HFFc6 (cell line): ENCODE measurements around the gene CALHM3. TPM values are rescaled to one million over a fixed set of nuclear protein-coding genes. Genes with fewer than 3 reads are reported as not detected.
"Not testable (repeated sequence)": the region's sequence is repeated elsewhere in the genome, so short reads cannot be mapped to it uniquely, and the experiment has no call there.

Experiments
- DNase-seq: peaks from one replicate; pipeline ENCODE4 v3.0.0-alpha.2; 2018
- H3K27ac Mint-ChIP-seq: 2 replicates; pipeline ENCODE4 v1.8.0; 2020; ENCODE audit warnings: mild to moderate bottlenecking, mixed read lengths
- H3K27me3 Mint-ChIP-seq: 2 replicates; pipeline ENCODE4 v1.8.0; 2021; ENCODE audit warnings: mild to moderate bottlenecking, moderate library complexity, mixed read lengths; ENCODE audit not compliant: insufficient read depth
- H3K36me3 Mint-ChIP-seq: 2 replicates; pipeline ENCODE4 v1.8.0; 2021; ENCODE audit warnings: low read depth, mixed read lengths
- H3K4me1 Mint-ChIP-seq: 2 replicates; pipeline ENCODE4 v1.8.0; 2020; ENCODE audit warnings: low read depth, mixed read lengths
- H3K4me3 Mint-ChIP-seq: 2 replicates; pipeline ENCODE4 v1.8.0; 2020; ENCODE audit warnings: mild to moderate bottlenecking, moderate library complexity, mixed read lengths
- H3K9me3 Mint-ChIP-seq: 2 replicates; pipeline ENCODE4 v1.8.0; 2020; ENCODE audit warnings: mild to moderate bottlenecking, mixed read lengths
- total RNA-seq, 6 experiments: library from RNA; stranded (reverse); fragmentation: NEBNext Ultra II Directional; extraction: Animal tissue kit (Norgen Biotek cat#: 25700); gene quantifications; 2 replicates in 1 of 6; 3 replicates in 5 of 6; pipeline ENCODE4 v1.2.3, GENCODE V29; 2021
- TF ChIP-seq, protein P1 (sequence below): fragments of 200-600 bp; sonication (generic); IDR thresholded peaks from 2 replicates; pipeline ENCODE4 v1.5.0; 2021; ENCODE audit warnings: antibody characterized with exemption, mild to moderate bottlenecking

The CALHM3 gene
- total RNA-seq, 6 experiments from 2014 or later, result 0.09 TPM; not detected in 5

- H3K27ac Mint-ChIP-seq, result peak overlapping the region; percentile 71
- TF ChIP-seq, protein P1, sequence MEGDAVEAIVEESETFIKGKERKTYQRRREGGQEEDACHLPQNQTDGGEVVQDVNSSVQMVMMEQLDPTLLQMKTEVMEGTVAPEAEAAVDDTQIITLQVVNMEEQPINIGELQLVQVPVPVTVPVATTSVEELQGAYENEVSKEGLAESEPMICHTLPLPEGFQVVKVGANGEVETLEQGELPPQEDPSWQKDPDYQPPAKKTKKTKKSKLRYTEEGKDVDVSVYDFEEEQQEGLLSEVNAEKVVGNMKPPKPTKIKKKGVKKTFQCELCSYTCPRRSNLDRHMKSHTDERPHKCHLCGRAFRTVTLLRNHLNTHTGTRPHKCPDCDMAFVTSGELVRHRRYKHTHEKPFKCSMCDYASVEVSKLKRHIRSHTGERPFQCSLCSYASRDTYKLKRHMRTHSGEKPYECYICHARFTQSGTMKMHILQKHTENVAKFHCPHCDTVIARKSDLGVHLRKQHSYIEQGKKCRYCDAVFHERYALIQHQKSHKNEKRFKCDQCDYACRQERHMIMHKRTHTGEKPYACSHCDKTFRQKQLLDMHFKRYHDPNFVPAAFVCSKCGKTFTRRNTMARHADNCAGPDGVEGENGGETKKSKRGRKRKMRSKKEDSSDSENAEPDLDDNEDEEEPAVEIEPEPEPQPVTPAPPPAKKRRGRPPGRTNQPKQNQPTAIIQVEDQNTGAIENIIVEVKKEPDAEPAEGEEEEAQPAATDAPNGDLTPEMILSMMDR, result no peak
- H3K4me3 Mint-ChIP-seq, result peak overlapping the region; percentile 74
- peaks cover 33% of the 10 kb centered on the region for H3K4me1 Mint-ChIP-seq
- H3K9me3 Mint-ChIP-seq, result no peaks in the 10 kb centered on the region
- no peaks in the 10 kb centered on the region for H3K36me3 Mint-ChIP-seq
- H3K27me3 Mint-ChIP-seq, result peaks cover 33% of the 10 kb centered on the region
- no peak for DNase-seq
Observed at GRCh38 chr10:103492655-103493261, 13.7 kb upstream of the CALHM3 start.

GRCh38 chr10:103491729-103492364 is 12.8 kb upstream of the CALHM3 start:
- Mint-ChIP-seq H3K27ac (peak overlapping the region; percentile 71), H3K4me3 (peak overlapping the region; percentile 50), H3K9me3 (no peaks in the 10 kb centered on the region), H3K4me1 (peaks cover 33% of the 10 kb centered on the region), H3K27me3 (peaks cover 24% of the 10 kb centered on the region), H3K36me3 (no peaks in the 10 kb centered on the region)
- TF ChIP-seq, protein P1, result no peak
- peak; percentile 95 for DNase-seq

- Mint-ChIP-seq H3K9me3 (no peaks in the 10 kb centered on the region), H3K4me3 (no peak overlapping the region), H3K4me1 (peaks cover 38% of the 10 kb centered on the region), H3K27me3 (peaks cover 22% of the 10 kb centered on the region), H3K36me3 (no peaks in the 10 kb centered on the region), H3K27ac (no peak overlapping the region; the same call in 1 of the 2 replicates)
- DNase-seq, result no peak
- TF ChIP-seq, protein P1, result no peak
Observed at GRCh38 chr10:103490986-103491314, 11.9 kb upstream of the CALHM3 start.

- no peak for DNase-seq
- Mint-ChIP-seq H3K27ac (no peak overlapping the region), H3K27me3 (peaks cover 3% of the 10 kb centered on the region), H3K4me3 (no peak overlapping the region), H3K36me3 (no peaks in the 10 kb centered on the region), H3K9me3 (no peaks in the 10 kb centered on the region), H3K4me1 (peaks cover 33% of the 10 kb centered on the region)
- TF ChIP-seq, protein P1, result no peak
Observed at GRCh38 chr10:103487410-103487708, 8.3 kb upstream of the CALHM3 start.

DNA sequence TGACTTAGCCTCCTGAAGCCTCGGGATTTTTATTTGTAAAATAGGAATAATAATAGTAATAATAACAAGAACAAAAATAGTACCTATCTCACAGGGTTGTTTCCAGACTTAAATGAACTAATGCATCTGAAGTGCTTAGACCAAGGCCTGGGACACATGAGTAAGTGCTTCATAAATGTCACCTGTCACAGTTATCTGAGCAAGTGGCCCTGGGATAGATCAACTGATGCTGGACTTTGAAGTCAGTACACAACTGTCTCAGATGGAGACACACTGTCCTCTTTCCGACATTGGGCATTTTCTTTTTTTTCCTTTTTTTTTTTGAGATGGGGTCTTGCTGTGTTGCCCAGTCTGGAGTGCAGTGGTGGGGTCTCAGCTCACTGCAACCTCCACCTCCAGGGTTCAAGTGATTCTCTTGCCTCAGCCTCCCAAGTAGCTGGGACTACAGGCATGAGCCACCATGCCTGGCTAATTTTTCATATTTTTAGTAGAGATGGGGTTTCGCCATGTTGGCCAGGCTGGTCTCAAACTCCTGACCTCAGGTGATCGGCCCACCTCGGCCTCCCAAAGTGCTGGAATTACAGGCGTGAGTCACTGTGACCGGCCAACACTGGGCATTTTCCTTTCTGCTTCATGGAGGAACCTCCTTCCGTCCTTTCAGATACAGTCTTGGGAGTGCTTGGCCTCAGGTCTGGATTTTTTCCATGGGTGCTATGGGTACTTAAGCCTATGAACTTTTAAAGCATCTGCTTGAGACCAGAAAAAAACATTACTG is 7.8 kb upstream of the CALHM3 start:
- not testable (repeated sequence) for H3K36me3 Mint-ChIP-seq

DNA sequence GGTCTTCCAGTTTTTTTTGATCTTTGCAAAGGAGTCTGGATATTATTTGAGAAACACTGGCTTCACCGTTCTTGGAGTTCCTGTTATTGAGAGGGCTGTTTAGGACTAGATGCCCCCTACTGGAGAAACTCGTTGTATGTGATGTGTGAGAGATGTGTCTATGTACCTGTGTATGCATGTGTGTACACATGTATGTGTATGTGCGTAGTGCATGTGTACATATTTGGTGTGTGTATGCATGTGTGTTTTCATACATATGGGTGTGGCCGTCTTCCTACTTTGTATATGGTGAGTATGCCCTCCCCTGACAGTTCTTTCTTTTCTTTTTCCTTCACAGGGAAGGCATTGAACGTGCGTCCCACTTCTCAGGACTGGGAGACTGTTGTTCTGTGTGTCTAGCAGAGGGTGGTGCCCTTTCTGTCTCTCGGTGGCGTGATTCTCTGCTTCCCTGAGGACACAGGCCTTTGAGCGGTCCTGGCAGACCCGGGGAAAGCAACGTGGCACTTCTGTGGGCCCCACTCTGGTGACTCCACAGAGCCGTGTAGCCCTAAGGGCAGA is 3.0 kb upstream of the CALHM3 start:
- Mint-ChIP-seq H3K36me3 (no peaks in the 10 kb centered on the region), H3K9me3 (no peaks in the 10 kb centered on the region), H3K27me3 (peaks cover 3% of the 10 kb centered on the region), H3K4me1 (peaks cover 45% of the 10 kb centered on the region), H3K27ac (peak overlapping the region; percentile 78), H3K4me3 (no peak overlapping the region)
- DNase-seq, result peak; percentile 72
- TF ChIP-seq, protein P1, result peak; percentile 85

More for the DNA sequence above, 7.8 kb upstream of the CALHM3 start:
- not testable (repeated sequence) for DNase-seq, H3K4me3 Mint-ChIP-seq, H3K27ac Mint-ChIP-seq, H3K9me3 Mint-ChIP-seq, H3K27me3 Mint-ChIP-seq
- H3K4me1 Mint-ChIP-seq, result peaks cover 33% of the 10 kb centered on the region
